ENCODE data around the gene PHF2.
A peak's percentile ranks its signal among the peaks of the same experiment; 100 is the strongest.

The PHF2 gene

GRCh38 chr9:93576258-93577077 lies at the start of gene PHF2:
TSS of gene PHF2 (plus strand) at chr9:93576584. CDS start at chr9:93576774, 190 bp downstream.
- no peak for FAIRE-seq

DNA sequence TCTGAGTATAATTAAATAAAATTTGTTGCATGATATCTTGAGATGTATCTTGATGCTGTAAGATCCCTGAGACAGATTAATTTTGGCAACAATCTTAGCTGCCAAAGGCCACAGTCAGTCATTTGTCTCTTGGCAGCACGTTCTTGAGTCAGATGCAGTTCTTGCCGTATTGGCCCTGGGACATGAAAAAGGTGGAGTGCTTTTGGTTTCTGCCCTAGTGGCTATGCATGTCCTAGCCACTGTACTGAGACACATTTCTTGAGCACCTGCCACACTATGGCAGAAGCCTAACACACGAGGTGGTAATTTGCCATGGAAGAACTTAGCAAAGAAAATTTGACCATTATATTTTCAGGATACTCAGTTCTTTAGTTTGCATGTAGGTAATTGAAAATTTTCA lies 45.0 kb upstream of the PHF2 start:
- FAIRE-seq: no peak

DNA sequence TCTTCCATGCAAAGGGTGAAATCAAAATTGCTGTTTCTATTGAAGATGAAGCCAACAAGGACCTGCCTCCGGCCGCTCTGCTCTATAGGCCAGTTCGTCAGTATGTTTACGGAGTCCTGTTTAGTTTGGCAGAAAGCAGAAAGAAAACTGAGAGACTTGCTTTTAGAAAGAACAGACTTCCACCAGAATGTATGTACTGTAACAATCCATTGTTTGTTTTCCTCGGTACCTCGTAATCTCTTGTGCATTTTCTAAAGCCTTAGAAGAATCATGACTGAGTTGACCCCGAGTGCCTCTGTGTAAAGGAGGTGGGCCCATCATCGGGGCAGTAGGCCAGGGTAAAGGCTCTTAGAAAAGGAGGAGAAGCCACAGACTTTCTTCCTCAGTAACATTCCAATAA lies 44.2 kb upstream of the PHF2 start:
- no peak for FAIRE-seq

DNA sequence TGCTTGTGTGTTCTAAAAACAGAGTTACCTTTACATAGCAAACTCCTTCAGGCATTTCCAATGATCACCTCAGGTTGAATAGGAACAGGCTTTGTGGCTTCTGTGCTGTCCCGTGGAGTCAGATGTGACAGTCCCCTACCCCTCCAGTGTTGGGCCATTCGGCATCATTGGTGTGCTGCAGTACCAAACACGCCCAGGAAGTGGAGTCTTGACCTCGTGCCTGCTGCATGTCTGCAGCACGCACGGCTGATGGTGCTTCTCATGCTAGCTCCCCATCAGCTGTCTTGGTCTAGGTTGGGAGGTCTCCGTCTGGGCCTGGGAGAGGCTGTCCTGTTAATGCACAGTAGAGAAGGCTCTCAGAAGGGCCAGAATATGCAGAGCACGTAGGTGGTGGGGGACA lies 42.5 kb upstream of the PHF2 start:
- no peak for FAIRE-seq

DNA sequence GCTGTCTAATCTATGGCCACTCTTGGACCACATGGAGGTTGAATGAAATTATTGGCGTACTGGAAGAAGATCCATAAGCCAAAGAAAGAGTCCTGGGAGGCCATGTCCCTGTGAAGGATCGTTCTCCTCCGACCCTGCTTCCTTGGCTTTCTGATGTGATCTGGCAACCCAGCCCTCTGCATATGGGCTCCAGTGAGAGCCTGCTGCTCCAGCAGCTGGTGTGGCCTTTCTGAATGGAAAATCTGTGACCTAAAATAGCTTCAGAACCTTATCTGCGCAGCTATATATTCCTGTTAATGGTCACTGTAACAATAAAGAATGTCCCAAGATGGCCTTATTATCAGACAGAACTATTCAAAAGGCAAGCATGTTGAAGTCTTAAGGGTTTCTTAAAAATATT lies 40.2 kb upstream of the PHF2 start:
- FAIRE-seq: no peak

- no peak for FAIRE-seq
Measured at GRCh38 chr9:93536874-93537273, 39.5 kb upstream of the PHF2 start.

- FAIRE-seq: no peak
Measured at GRCh38 chr9:93540305-93540704, 36.1 kb upstream of the PHF2 start.

- no peak for FAIRE-seq
Measured at GRCh38 chr9:93541005-93541404, 35.4 kb upstream of the PHF2 start.

- no peak for FAIRE-seq
Measured at GRCh38 chr9:93541581-93542349, 34.6 kb upstream of the PHF2 start.

GRCh38 chr9:93543117-93543516 lies 33.3 kb upstream of the PHF2 start:
- no peak for FAIRE-seq

GRCh38 chr9:93546356-93546755 lies 30.0 kb upstream of the PHF2 start:
- FAIRE-seq: no peak

DNA sequence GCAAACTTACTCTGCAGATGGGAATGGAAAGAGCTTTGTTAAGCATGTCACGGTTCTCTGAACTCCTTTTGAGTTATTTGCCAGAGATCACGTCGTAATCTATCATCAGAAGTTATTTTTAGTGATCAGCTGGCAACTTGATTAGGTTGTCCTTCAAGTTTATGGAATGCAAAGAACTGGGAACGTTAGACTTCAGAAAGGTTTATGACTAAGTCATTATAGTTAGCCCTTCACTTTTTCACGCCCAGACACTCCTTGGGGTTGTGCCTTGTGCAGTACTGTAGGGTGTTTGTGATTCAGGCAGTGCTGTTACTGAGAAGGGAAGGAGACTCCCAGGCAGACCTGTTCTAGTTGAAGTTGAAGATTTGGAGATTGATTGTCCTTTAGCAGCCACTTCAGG lies 26.8 kb upstream of the PHF2 start:
- FAIRE-seq: no peak

- FAIRE-seq: no peak
Measured at GRCh38 chr9:93552923-93553322, 23.5 kb upstream of the PHF2 start.

DNA sequence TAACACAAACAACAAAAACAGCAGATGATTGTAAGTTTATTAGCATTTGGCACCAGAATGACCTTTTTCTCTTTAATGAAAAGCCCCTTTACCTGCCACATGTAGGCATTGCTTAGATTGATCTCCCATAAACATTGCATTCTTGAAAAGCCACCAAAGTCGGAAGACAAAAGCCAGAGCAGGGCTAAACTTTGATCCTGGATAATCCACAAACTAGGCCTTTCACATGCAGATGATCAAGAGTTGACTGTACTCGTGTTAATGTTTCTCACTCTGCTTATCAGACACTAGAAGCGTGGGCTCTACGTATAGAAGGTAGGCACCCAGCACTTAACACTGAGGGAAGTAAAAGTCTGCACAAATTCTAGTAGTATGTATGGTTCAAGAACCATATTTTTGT lies 21.0 kb upstream of the PHF2 start:
- FAIRE-seq: no peak

DNA sequence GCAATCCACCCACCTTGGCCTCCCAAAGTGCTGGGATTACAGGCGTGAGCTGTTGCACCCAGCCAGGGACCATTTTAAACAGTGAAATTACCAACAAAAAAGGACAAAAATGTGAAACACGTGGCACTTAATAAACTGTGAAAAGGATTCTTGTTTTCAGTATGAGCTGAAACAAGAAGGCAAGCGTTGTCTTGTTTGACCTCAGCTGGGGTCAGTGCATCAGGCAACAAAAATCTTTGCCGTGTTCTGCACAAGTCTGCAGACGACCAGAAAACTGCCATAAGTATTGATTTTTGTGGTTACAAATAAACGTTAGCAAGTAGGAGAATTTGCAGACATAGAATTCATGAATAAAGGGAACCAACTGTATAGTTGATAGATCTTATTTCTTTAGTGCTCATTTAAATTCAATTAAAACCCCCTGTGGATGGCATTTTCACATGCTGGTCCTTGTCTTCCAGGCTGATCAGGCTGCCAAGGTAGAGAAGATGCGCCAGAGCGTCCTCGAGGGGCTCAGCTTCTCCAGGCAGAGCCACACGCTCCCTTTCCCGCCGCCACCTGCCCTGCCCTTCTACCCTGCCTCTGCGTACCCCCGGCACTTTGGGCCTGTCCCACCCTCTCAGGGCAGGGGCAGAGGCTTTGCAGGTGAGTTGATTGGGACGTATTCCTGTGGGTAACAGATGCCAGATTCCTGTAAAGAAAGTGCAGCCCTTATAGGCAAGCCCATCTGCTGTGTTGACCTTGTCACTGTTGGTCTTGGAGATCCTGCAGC lies 18.8 kb upstream of the PHF2 start:
- no peak for FAIRE-seq

- no peak for FAIRE-seq
Measured at GRCh38 chr9:93558503-93558902, 17.9 kb upstream of the PHF2 start.

GRCh38 chr9:93560991-93561390 lies 15.4 kb upstream of the PHF2 start:
- FAIRE-seq: no peak

DNA sequence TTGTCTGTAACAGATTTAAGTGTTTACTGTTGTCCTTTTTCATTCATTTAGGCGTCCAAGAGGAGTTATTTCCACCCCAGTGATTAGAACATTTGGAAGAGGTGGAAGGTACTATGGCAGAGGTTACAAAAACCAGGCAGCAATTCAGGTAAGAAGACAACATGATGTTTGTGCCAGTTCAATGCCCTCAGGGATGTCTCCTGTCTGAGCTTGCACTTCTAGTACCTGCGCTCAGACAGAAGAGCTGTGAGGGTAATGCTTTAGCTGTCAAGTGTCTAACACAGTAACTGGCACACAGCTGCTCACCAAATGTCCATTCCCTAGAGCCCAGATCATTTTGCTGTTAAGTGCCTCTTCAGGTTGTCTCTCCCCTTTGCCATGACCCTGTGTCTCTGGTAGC lies 14.2 kb upstream of the PHF2 start:
- FAIRE-seq: no peak

GRCh38 chr9:93565089-93565488 lies 11.3 kb upstream of the PHF2 start:
- FAIRE-seq: no peak

DNA sequence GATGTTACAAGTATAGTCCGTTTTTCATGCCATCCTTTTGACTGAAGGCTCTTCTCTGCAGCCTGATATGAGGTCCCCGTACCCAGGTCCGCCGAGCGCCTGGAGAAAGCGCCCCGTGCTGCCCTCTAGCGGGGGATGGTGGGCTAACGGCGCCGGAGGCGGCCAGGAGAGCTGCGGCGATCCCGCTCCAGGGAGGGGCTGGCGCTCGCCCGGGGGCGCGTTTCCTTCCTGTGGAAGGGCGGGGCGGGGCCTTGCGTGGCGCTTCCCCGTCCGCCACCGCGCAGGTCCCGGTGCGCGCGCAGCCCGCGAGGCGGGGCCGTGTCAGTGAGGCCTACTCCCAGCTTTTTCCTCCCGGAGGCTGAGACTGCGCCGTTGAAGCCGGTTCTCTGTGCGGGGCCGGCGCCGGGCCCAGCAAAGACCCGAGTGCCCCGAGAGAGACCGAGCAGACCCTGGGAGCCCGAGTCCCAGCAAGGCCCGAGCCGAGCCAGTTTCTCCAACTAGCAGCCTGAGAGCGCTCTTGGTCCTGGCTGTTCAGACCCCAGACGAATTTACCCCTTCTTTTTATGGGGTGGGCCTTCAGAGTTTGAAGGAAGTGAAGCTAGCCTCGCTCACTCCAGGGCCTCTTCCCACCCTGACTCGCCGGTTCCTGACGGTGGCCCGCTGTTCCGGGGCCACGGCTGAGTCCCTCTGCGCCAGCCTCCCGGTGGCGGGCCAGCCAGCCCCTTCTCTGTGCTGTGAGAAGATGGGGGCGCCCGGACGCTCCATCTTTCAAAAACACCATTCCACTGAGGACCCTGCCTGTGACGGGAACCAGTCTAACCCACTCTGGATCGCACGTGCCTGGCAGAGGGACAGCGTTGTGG lies 9.7 kb upstream of the PHF2 start:
- peak; percentile 63 for FAIRE-seq

GRCh38 chr9:93567271-93567959 lies 9.0 kb upstream of the PHF2 start:
- no peak for FAIRE-seq

DNA sequence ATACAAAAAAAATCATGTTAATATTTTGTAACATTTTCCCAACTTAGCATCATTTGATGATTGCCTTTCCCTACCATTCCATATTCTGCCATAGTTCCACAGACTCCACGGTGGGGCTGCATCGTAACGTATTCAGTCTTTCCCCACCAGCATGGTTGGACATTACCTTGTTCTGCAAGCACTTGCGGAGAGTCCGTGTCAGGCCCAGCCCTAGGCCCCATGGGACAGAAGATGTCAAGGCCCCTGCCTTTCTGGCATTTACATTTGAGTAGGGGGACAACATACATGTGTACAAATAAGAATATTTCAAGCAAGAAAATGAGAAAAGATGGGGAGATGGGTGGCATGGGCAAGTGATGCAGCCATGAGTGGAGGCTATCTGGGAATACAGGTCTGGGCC lies 8.2 kb upstream of the PHF2 start:
- FAIRE-seq: no peak
